ENCODE data around the gene RAB31.

- no peak for TF ChIP-seq POLR2A (IDR thresholded peaks at IDR 0.05; ENCODE audit: extremely low read depth, insufficient read length)
- TF ChIP-seq MAX (IDR thresholded peaks at IDR 0.05; ENCODE audit: low read depth, low read length) = no peak
- no peak for TF ChIP-seq CTCF (IDR thresholded peaks at IDR 0.05; ENCODE audit: low read depth, low read length)
Observed at GRCh38 chr18:9696701-9697100, 11.4 kb upstream of the RAB31 start.
